D721Med (cell line): ENCODE results near the gene GPR137B.

Source experiments
- DNase-seq: peaks from one replicate; pipeline ENCODE4 v3.0.0; 2011; ENCODE audit warnings: low spot score; ENCODE audit not compliant: insufficient read length
- FAIRE-seq: peaks from 2 replicates; lab custom pipeline; 2011; peaks lifted over from hg19 to GRCh38; lab: Jason Lieb, UNC
- TF ChIP-seq, protein P1 (sequence below): IDR thresholded peaks from 2 replicates; pipeline ENCODE4 v1.5.1; 2012; ENCODE audit warnings: mild to moderate bottlenecking, control low read depth; ENCODE audit not compliant: insufficient read depth; ENCODE audit errors: missing control alignments

The GPR137B gene

DNA sequence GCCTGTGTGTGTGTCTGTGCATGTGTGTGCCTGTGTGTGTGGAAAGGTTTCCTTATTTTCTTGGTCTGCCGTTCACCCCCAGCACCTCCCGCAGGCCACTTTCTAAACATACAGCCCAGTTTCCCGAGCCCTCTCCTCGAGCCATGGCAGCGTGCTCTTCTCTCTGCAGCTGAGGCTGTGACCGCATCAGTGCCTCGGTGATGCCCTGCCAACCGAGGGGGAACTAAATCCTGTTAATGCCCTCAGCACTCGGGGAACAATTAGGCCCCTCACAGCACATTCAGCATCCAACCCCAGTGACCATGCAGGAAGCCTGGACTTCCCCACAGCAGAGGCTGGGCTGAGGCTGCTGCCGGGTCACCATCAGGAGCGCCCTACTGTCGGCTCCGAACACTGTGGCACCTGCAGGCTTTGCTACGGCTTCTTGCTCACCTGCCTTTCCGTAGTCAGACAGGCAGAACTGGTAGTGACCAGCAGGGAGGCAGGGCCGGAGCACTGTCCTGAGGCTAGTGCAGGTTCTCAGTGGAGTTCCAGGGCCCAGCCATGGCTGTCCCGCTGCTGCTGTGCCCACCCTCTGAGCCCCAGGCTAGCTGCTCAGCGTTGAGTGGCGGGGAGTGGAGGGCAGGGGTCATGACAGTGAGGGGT is 8.1 kb downstream of the GPR137B start:
- FAIRE-seq (no peak), DNase-seq (no peak)

DNA sequence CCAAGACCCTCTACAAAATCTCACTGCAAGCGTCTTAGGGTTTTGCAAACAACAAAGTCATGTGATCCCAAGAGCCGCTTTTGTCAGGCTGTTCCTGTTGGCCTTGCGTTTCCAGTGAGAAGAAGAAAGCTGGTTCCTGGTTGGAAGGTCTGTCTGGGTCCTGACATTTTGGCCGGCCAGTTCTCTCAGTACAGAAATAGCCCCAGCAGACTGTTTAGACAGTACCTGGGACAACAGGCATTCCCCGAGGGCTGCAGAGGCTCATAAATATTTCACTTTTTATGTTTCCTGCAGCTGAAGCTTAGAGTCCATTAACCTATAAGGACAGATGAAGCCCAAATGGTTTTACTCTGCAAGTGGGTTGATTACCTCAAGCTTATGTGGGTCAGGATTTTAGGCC is 8.6 kb downstream of the GPR137B start:
- DNase-seq, result no peak
- TF ChIP-seq, protein P1, sequence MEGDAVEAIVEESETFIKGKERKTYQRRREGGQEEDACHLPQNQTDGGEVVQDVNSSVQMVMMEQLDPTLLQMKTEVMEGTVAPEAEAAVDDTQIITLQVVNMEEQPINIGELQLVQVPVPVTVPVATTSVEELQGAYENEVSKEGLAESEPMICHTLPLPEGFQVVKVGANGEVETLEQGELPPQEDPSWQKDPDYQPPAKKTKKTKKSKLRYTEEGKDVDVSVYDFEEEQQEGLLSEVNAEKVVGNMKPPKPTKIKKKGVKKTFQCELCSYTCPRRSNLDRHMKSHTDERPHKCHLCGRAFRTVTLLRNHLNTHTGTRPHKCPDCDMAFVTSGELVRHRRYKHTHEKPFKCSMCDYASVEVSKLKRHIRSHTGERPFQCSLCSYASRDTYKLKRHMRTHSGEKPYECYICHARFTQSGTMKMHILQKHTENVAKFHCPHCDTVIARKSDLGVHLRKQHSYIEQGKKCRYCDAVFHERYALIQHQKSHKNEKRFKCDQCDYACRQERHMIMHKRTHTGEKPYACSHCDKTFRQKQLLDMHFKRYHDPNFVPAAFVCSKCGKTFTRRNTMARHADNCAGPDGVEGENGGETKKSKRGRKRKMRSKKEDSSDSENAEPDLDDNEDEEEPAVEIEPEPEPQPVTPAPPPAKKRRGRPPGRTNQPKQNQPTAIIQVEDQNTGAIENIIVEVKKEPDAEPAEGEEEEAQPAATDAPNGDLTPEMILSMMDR, result no peak
- FAIRE-seq, result no peak

More for the DNA sequence above, 8.1 kb downstream of the GPR137B start:
- TF ChIP-seq, protein P1, result no peak

DNA sequence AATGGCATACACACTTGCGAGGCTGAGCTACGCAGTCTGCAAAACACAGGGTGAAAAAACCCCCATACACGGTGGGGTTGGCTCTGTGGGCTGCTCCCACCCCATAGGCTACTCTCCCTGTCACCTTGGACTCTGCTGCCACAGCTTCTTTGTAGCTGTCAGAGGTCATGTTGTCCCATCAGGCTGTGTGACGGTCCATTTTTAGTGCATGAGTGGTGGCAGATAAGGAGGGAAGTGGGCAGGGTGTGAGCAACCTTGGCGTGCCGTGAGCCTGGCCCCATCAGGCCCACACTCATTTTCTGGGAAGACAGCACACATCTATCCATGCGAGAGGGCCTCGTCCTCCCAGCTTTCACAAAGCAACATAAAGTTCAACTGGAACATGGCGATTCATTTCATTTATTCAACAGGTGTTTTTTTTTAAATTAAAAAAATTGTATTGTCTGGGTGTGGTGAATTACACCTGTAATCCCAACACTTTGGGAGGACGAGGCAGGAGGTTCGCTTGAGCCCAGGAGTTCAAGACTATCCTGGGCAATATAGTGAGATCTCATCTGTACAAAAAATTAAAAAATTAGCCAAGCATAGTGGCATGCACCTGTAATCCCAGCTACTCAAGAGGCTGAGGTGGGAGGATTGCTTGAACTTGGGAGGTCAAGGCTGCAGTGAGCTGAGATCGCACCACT is 9.5 kb downstream of the GPR137B start:
- TF ChIP-seq, protein P1, result no peak
- no peak for FAIRE-seq

GRCh38 chr1:236154126-236154525 is 11.8 kb downstream of the GPR137B start:
- no peak for FAIRE-seq
- TF ChIP-seq, protein P1, result no peak
- DNase-seq, result no peak

More for the DNA sequence above, 9.5 kb downstream of the GPR137B start:
- DNase-seq, result no peak

DNA sequence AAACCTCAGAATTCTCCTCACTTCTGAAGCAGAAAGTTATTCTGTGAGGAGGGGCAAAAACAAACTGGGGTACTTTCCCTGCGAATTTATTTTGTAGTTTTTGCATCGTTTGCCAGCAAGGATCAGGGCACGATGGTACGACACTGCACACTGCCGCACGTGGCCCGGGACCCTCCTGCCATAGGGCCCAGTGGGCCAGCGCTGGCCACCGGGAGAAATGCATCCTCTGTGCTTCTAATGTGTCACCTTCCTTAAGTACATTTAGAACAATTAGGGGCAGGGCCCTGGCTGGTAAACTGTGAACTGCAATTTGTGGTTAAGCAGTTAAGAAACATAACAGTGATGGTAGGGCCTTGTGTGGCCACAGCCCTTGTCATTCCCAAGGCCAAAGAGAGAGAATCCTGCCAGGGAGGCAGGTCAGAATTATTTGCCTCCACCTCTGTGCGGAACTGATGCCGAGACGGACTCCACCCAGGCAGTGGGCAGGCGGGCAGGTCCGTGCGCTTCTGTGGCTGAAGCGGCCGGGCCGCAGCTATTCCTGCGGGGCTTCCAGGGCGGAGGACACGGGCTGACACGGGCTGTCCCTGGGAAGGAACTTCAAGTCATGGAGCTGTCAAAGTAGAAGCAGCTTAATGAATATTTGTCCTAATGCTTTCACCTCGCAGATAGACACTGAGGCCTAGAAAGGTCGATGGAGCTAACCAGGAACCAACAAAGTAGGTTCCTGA is 12.5 kb downstream of the GPR137B start:
- FAIRE-seq, result no peak

DNA sequence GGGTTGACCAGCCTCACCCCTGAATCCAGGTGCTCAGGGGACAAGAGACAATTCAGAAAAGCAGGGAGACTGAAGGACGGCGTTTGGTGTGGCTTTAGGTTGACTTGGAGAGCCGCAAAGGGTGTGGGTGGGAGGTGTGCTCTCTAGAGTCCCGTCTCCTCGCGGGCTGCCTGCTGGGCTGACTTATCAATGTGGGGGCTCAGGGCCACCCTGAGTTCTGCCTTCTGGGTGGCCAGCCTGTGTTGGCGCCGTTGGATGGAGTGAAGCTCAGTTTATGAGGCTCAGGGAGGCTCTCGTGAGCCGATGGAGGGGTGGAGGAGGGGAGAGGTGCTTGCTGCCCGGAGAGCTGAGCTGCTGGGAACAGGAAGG is 13.0 kb downstream of the GPR137B start:
- TF ChIP-seq, protein P1, result no peak
- FAIRE-seq (no peak), DNase-seq (no peak)

More for the DNA sequence above, 12.5 kb downstream of the GPR137B start:
- TF ChIP-seq, protein P1, result no peak
- DNase-seq, result no peak
